Panc1 (cell line): ENCODE data around the gene RFX1.

Experiments used
- POLR2AphosphoS5 ChIP-seq: IDR thresholded peaks from 2 replicates; pipeline ENCODE4 v1.6.1; 2012; ENCODE audit warnings: mild to moderate bottlenecking, low read depth, low read length, moderate library complexity
- REST ChIP-seq, 2 experiments: IDR thresholded peaks; 2 replicates each; pipeline ENCODE4 v1.6.1; 2011 to 2012; ENCODE audit warnings: low read depth in 2 of 2, control low read depth in 1 of 2, low read length in 1 of 2, mild to moderate bottlenecking in 1 of 2, moderate library complexity in 1 of 2; ENCODE audit not compliant: insufficient read depth in 1 of 2
- TCF7L2 ChIP-seq: IDR thresholded peaks from 2 replicates; pipeline ENCODE4 v1.6.1; 2011; ENCODE audit warnings: mild to moderate bottlenecking, low read depth, low read length, inconsistent platforms
- TF ChIP-seq, protein P1 (sequence below): fragments of 450-650 bp; IDR thresholded peaks from 2 replicates; pipeline ENCODE4 v1.5.1; 2017; ENCODE audit warnings: mild to moderate bottlenecking

DNA sequence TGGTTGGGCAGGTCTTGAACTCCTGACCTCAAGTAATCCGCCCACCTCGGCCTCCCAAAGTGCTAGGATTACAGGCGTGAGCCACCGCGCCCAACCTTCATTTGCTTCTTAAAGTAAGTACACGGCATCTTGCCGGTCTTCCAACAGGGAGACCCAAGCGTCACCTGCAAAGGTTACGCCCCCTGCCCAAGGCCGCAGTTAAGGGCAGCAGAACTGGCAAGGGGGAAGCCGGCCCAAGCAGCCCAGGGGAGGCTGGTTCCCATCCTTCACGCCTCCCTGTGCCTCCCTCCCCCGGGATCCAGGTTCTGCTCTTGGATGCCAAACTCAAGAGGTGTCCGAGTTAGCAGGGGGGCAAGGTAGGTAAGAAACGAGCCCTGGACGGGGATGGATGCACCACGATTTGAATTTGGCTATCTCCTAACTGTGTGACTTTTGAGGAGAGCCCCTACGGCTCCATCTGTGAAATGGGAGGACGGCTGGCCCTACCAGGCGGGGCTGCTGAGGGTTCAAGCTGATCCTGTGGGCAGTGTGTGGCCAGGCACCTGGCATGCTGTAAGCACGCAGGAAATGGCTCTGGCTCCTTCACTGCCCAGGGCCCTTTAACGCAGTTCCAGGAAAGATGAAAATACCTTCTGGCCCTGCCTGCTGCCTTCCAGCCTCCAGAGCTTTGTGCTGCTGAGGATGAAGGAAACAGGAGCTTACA is 9.0 kb downstream of the RFX1 start:
- no peak for TF ChIP-seq TCF7L2
- TF ChIP-seq, protein P1, sequence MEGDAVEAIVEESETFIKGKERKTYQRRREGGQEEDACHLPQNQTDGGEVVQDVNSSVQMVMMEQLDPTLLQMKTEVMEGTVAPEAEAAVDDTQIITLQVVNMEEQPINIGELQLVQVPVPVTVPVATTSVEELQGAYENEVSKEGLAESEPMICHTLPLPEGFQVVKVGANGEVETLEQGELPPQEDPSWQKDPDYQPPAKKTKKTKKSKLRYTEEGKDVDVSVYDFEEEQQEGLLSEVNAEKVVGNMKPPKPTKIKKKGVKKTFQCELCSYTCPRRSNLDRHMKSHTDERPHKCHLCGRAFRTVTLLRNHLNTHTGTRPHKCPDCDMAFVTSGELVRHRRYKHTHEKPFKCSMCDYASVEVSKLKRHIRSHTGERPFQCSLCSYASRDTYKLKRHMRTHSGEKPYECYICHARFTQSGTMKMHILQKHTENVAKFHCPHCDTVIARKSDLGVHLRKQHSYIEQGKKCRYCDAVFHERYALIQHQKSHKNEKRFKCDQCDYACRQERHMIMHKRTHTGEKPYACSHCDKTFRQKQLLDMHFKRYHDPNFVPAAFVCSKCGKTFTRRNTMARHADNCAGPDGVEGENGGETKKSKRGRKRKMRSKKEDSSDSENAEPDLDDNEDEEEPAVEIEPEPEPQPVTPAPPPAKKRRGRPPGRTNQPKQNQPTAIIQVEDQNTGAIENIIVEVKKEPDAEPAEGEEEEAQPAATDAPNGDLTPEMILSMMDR = no peak
- no peak for TF ChIP-seq POLR2AphosphoS5
- no peak for TF ChIP-seq REST (IDR thresholded peaks at IDR 0.05; ENCODE audit: insufficient read depth in 1 of 2, low read depth in 2 of 2, low read length in 1 of 2)
